HepG2 (cell line): Measurements from ENCODE around the gene HLCS. TPM values are rescaled to one million over a fixed set of nuclear protein-coding genes. Genes with fewer than 3 reads are reported as not detected.

ENCODE experiments used
- ATAC-seq: fragments of 200-7000 bp; cut with Tn5 transposase; 3 replicates; pipeline ENCODE4 v1.9.1; 2020; ENCODE audit warnings: mild to moderate bottlenecking, moderate library complexity
- BruUV-seq: library from RNA; stranded (reverse); fragments of 400-500 nt; replicated peaks from 2 replicates; lab custom pipeline; 2021; lab: Mats Ljungman, UMichigan
- CTCF ChIA-PET: fragments of 300-600 bp; formaldehyde crosslinking; extraction: SDS; loops from one replicate; lab custom pipeline; 2021; ENCODE audit warnings: low total read pairs, inconsistent platforms, low intra/inter-chr PET ratio; lab: Yijun Ruan, JAX
- POLR2A ChIA-PET: fragments of 350-600 bp; sonication (Branson Sonifier 250); formaldehyde crosslinking; loops from one replicate; lab custom pipeline; 2020; ENCODE audit warnings: antibody characterized with exemption, inconsistent platforms; lab: Yijun Ruan, JAX
- DNase-seq: peaks from one replicate; pipeline ENCODE4 v3.0.0-alpha.2; 2015; ENCODE audit warnings: low spot score
- FAIRE-seq: peaks from 3 replicates; lab custom pipeline; 2011; peaks lifted over from hg19 to GRCh38; lab: Jason Lieb, UNC
- H2AFZ ChIP-seq: one replicate; pipeline ENCODE4 v1.6.1; 2011; ENCODE audit warnings: low read length, inconsistent platforms
- H3K27ac ChIP-seq: fragments of 300-600 bp; 3 replicates; pipeline ENCODE4 v1.8.0; 2011; ENCODE audit warnings: mixed run types, mild to moderate bottlenecking, mixed read lengths, low read length, inconsistent platforms; ENCODE audit not compliant: insufficient read depth; ENCODE audit errors: extremely low read length
- H3K27me3 ChIP-seq, 2 experiments: fragments of 200-600 bp in 1 of 2; 2 replicates in 1 of 2; 3 replicates in 1 of 2; pipeline versions ENCODE4 v1.6.0 to v1.8.0; 2011; ENCODE audit warnings: low read length in 2 of 2, mild to moderate bottlenecking in 2 of 2, moderate library complexity in 2 of 2, inconsistent platforms in 1 of 2; ENCODE audit not compliant: insufficient read depth in 2 of 2, control insufficient read depth in 1 of 2
- H3K36me3 ChIP-seq, 2 experiments: fragments of 200-600 bp in 1 of 2; replicated peaks in 1 of 2; 2 replicates in 1 of 2; 3 replicates in 1 of 2; pipeline versions ENCODE4 v1.5.1 to v1.8.0; 2011; ENCODE audit warnings: low read length in 2 of 2, inconsistent platforms in 1 of 2; ENCODE audit not compliant: insufficient read depth in 2 of 2, control insufficient read depth in 1 of 2
- H3K4me1 ChIP-seq: 2 replicates; pipeline ENCODE4 v1.5.1; 2012; ENCODE audit warnings: low read length, inconsistent platforms; ENCODE audit not compliant: insufficient read depth
- H3K4me2 ChIP-seq: 2 replicates; pipeline ENCODE4 v1.6.0; 2011; ENCODE audit warnings: low read depth, low read length, inconsistent platforms
- H3K4me3 ChIP-seq, 3 experiments: fragments of 200-600 bp in 1 of 3; sonication (generic), shearing (Covaris generic) in 1 of 3; replicated peaks in 1 of 3; 2 replicates each; pipeline ENCODE4 v1.5.1; 2011 to 2016; ENCODE audit warnings: low read length in 3 of 3, inconsistent platforms in 2 of 3, low read depth in 2 of 3, mild to moderate bottlenecking in 2 of 3, control low read depth in 1 of 3, mixed read lengths in 1 of 3; ENCODE audit not compliant: insufficient read depth in 1 of 3
- H3K79me2 ChIP-seq: one replicate; pipeline ENCODE4 v1.6.1; 2011; ENCODE audit warnings: low read length, inconsistent platforms; ENCODE audit not compliant: insufficient read depth
- H3K9ac ChIP-seq: 2 replicates; pipeline ENCODE4 v1.6.0; 2011; ENCODE audit warnings: mild to moderate bottlenecking, low read depth, low read length, inconsistent platforms; ENCODE audit not compliant: insufficient read depth
- H3K9me3 ChIP-seq: 2 replicates; pipeline ENCODE4 v1.5.1; 2012; ENCODE audit warnings: mild to moderate bottlenecking, low read length
- H4K20me1 ChIP-seq: 2 replicates; pipeline ENCODE4 v1.6.0; 2011; ENCODE audit warnings: inconsistent platforms, mild to moderate bottlenecking, low read length, moderate library complexity; ENCODE audit not compliant: insufficient read depth
- CAMTA2 ChIP-seq: sonication (generic); formaldehyde crosslinking; IDR thresholded peaks from 2 replicates; pipeline ENCODE4 v1.4.0; 2020; ENCODE audit warnings: mild to moderate bottlenecking, missing genetic modification reagents, borderline replicate concordance
- GFI1 ChIP-seq: sonication (generic); formaldehyde crosslinking; IDR thresholded peaks from 2 replicates; pipeline ENCODE4 v1.5.0; 2020; ENCODE audit warnings: missing genetic modification reagents, mild to moderate bottlenecking, borderline replicate concordance
- HNF4G ChIP-seq, 2 experiments: sonication (generic) in 1 of 2; formaldehyde crosslinking in 1 of 2; IDR thresholded peaks; 2 replicates each; pipeline versions ENCODE4 v1.4.0 to v1.6.1; 2011 to 2020; ENCODE audit warnings: borderline replicate concordance in 2 of 2, low read depth in 2 of 2, mild to moderate bottlenecking in 2 of 2, low read length in 1 of 2, missing genetic modification reagents in 1 of 2, moderate library complexity in 1 of 2
- MAFK ChIP-seq, 2 experiments: IDR thresholded peaks in 1 of 2; conservative IDR thresholded peaks in 1 of 2; 2 replicates each; pipeline ENCODE4 v1.6.1; 2011; ENCODE audit warnings: improper control_type of control experiment in 2 of 2, low read length in 2 of 2
- RXRB ChIP-seq: IDR thresholded peaks from 2 replicates; pipeline ENCODE4 v1.6.1; 2016; ENCODE audit warnings: borderline replicate concordance, missing genetic modification reagents, missing compliant biosample characterization
- SP140L ChIP-seq: sonication (generic); formaldehyde crosslinking; IDR thresholded peaks from 2 replicates; pipeline ENCODE4 v1.4.0; 2020; ENCODE audit warnings: missing genetic modification reagents, borderline replicate concordance
- ZNF24 ChIP-seq: fragments of 450-650 bp; IDR thresholded peaks from 2 replicates; pipeline ENCODE4 v1.6.1; 2017; ENCODE audit warnings: antibody characterized with exemption, mild to moderate bottlenecking
- WGBS: methylation state at CpG from one replicate; pipeline ENCODE4 v1.1.6; 2017; ENCODE audit warnings: low lambda C conversion rate; 5-methylcytosine and 5-hydroxymethylcytosine counted together
- in situ Hi-C: cut with HindIII; loops from 2 replicates; pipeline ENCODE4 v1.10.0; 2017; ENCODE audit warnings: low pct_unique_long_range_greater_than_20kb; ENCODE audit not compliant: extremely low pct_ligation_motif_present
- intact Hi-C: fragments of 100-400 bp; cut with micrococcal nuclease; formaldehyde crosslinking; loops from one replicate; pipeline ENCODE4 v1.10.0; 2022; ENCODE audit not compliant: unreplicated experiment
- polyA plus RNA-seq, 8 experiments: library from polyadenylated mRNA; depleted of rRNA in 3 of 8; stranded (reverse) in 7 of 8; unstranded in 1 of 8; fragments of >200 nt; fragmentation: Illumina TruSeq in 4 of 8; extraction: Trizol in 4 of 8; gene quantifications; 2 replicates each; pipeline versions ENCODE4 v1.2.1 to v1.2.3, GENCODE V29; 2011 to 2016; ENCODE audit warnings: low read depth in 4 of 8, missing spikeins in 1 of 8, mixed read lengths in 1 of 8; ENCODE audit not compliant: insufficient read depth in 1 of 8
- total RNA-seq, 5 experiments: library from RNA; depleted of rRNA; stranded (reverse); fragments of >200 nt; fragmentation: Illumina TruSeq; extraction: Trizol; gene quantifications; 2 replicates each; pipeline ENCODE4 v1.2.3, GENCODE V29; 2016; ENCODE audit warnings: low read depth in 1 of 5

Gene HLCS
- total and polyA plus RNA-seq, 2 of the 13 experiments (the other 11 are each of a cell fraction or from before 2014, with no cell fraction given): 7.9 to 12.3 TPM

- no peak overlapping the region for H3K27ac ChIP-seq
- no peak for FAIRE-seq
- in situ Hi-C loops (no loop called here), intact Hi-C loops (no loop called here)
- no peak for DNase-seq
- no peaks in the 10 kb centered on the region for H4K20me1 ChIP-seq
- H2AFZ ChIP-seq: no peak overlapping the region
- no peak for ATAC-seq
- no TSS peak for BruUV-seq
- H3K4me2 ChIP-seq: no peak overlapping the region
- H3K9me3 ChIP-seq: no peaks in the 10 kb centered on the region
- H3K4me3 ChIP-seq: no peak overlapping the region
- WGBS: 94% methylated on average over 3 of the region's 3 CpGs
- H3K9ac ChIP-seq: no peak overlapping the region
- CTCF ChIA-PET: no interaction called here
- no peaks in the 10 kb centered on the region for H3K27me3 ChIP-seq
- H3K4me1 ChIP-seq: peaks cover 10% of the 10 kb centered on the region; the same call in 1 of the 2 replicates
- TF ChIP-seq ZNF24 (peak; percentile 75), HNF4G (IDR thresholded peaks at IDR 0.05; ENCODE audit: borderline replicate concordance, low read depth, low read length) (no peak), HNF4G (CRISPR knock-in tag; IDR thresholded peaks at IDR 0.05; ENCODE audit: borderline replicate concordance, low read depth) (no peak)
- POLR2A ChIA-PET: no interaction called here
- H3K36me3 ChIP-seq: 0 out of 5 replicates have a peak, but pooled peaks cover 0 to 3% of the 10 kb centered on the region in 2 experiments
- no peaks in the 10 kb centered on the region for H3K79me2 ChIP-seq
Measured at GRCh38 chr21:36828208-36828607, 138.3 kb downstream of the HLCS start.

DNA sequence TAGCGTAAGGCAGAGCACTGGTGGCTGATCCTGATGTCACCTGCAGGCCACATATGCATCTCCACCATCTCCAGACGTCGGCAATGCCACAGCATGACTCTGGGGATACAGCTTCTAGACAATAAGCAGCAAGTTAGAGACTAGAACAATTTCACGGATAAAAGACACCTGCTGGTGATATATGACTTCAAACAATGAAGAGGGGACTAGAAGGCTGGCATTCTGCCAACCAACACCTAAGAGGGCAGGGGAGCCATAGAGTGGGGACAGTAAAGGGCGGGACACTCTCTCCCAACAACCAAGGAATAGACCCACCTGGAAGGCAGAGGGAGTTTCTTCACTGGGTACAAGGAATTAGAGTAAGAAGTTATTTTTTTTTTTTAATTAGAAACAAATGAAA, 140.8 kb downstream of the HLCS start:
- no peaks in the 10 kb centered on the region for H3K27me3 ChIP-seq
- no peak overlapping the region for H3K27ac ChIP-seq
- TF ChIP-seq RXRB (CRISPR knock-in tag) (no peak), MAFK (conservative IDR thresholded peaks at IDR 0.05 in 1 of 2, IDR thresholded peaks at IDR 0.05 in 1 of 2; ENCODE audit: low read length in 2 of 2) (no peak), GFI1 (no peak), SP140L (CRISPR knock-in tag) (no peak), CAMTA2 (CRISPR knock-in tag) (no peak)
- no peak for FAIRE-seq
- no peaks in the 10 kb centered on the region for H3K9me3 ChIP-seq
- no peaks in the 10 kb centered on the region for H3K79me2 ChIP-seq
- peaks cover 7% of the 10 kb centered on the region; the same call in 1 of the 2 replicates for H3K4me1 ChIP-seq
- in situ Hi-C loops: no loop called here
- no peak overlapping the region for H3K9ac ChIP-seq
- no peaks in the 10 kb centered on the region for H4K20me1 ChIP-seq
- H3K4me3 ChIP-seq: no peak overlapping the region
- no peak for DNase-seq
- ATAC-seq: no peak
- ChIA-PET CTCF (no interaction called here), POLR2A (no interaction called here)
- H2AFZ ChIP-seq: no peak overlapping the region
- intact Hi-C loops: no loop called here
- no TSS peak for BruUV-seq
- H3K4me2 ChIP-seq: no peak overlapping the region
- 0 out of 5 replicates have a peak, but pooled peaks cover 0 to 3% of the 10 kb centered on the region in 2 experiments for H3K36me3 ChIP-seq
- WGBS: 92% methylated on average over 5 of the region's 5 CpGs
